Measurements from ENCODE around the gene MASP2.

DNA sequence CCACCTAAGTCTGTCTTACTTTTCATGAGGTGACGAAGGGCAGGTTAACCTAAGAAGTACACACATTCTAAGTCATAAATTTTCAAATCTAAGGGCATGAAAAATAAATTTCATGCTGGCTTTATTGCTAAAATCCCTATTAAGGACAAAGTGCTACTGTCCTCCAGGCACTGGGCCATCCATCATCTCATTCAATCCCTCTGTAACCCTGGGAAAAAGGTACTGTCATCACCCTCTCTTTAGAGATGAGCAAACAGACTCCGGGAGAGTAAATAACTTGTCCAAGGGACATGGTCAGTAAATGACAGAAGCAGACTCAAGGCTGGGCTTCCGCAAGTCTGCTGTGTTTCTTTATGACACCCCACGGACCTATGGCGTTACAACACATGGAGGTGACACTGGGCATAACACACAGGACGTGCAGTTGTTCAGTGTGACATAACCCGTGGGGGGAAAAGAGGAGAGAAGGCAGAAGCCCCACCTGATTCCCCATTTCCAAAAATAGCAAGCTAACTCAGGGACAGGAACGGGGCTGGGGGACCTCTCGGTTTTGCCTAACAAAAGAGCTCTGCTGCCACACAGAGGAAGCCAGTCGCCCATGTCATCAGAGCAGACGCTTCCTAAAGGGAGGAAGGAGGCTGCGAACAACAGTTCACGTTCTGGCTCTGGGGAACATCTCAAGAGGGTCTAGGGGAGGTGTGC is 25.3 kb upstream of the MASP2 start:
- no peak for TF ChIP-seq CEBPB (IDR thresholded peaks at IDR 0.05)
- no peak for TF ChIP-seq NFIC (IDR thresholded peaks at IDR 0.05)
- TF ChIP-seq, protein P1, sequence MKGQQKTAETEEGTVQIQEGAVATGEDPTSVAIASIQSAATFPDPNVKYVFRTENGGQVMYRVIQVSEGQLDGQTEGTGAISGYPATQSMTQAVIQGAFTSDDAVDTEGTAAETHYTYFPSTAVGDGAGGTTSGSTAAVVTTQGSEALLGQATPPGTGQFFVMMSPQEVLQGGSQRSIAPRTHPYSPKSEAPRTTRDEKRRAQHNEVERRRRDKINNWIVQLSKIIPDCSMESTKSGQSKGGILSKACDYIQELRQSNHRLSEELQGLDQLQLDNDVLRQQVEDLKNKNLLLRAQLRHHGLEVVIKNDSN (IDR thresholded peaks at IDR 0.05), result no peak
- no peak for TF ChIP-seq RAD21 (IDR thresholded peaks at IDR 0.05; ENCODE audit: low read depth)
- no peak for TF ChIP-seq FOXM1 (IDR thresholded peaks at IDR 0.05; ENCODE audit: borderline replicate concordance, low read depth)
- no peak for TF ChIP-seq CREB1 (IDR thresholded peaks at IDR 0.05; ENCODE audit: low read depth)
- TF ChIP-seq, protein P2, sequence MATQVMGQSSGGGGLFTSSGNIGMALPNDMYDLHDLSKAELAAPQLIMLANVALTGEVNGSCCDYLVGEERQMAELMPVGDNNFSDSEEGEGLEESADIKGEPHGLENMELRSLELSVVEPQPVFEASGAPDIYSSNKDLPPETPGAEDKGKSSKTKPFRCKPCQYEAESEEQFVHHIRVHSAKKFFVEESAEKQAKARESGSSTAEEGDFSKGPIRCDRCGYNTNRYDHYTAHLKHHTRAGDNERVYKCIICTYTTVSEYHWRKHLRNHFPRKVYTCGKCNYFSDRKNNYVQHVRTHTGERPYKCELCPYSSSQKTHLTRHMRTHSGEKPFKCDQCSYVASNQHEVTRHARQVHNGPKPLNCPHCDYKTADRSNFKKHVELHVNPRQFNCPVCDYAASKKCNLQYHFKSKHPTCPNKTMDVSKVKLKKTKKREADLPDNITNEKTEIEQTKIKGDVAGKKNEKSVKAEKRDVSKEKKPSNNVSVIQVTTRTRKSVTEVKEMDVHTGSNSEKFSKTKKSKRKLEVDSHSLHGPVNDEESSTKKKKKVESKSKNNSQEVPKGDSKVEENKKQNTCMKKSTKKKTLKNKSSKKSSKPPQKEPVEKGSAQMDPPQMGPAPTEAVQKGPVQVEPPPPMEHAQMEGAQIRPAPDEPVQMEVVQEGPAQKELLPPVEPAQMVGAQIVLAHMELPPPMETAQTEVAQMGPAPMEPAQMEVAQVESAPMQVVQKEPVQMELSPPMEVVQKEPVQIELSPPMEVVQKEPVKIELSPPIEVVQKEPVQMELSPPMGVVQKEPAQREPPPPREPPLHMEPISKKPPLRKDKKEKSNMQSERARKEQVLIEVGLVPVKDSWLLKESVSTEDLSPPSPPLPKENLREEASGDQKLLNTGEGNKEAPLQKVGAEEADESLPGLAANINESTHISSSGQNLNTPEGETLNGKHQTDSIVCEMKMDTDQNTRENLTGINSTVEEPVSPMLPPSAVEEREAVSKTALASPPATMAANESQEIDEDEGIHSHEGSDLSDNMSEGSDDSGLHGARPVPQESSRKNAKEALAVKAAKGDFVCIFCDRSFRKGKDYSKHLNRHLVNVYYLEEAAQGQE (IDR thresholded peaks at IDR 0.05; ENCODE audit: low read depth), result no peak
- TF ChIP-seq EP300 (IDR thresholded peaks at IDR 0.05; ENCODE audit: borderline replicate concordance), result no peak
- no peak for TF ChIP-seq TAF1 (IDR thresholded peaks at IDR 0.05; ENCODE audit: low read depth)
- TF ChIP-seq, protein P3, sequence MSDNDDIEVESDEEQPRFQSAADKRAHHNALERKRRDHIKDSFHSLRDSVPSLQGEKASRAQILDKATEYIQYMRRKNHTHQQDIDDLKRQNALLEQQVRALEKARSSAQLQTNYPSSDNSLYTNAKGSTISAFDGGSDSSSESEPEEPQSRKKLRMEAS (IDR thresholded peaks at IDR 0.05), result no peak
- no peak for TF ChIP-seq TCF12 (IDR thresholded peaks at IDR 0.05; ENCODE audit: low read depth)

Measured in Ishikawa (cell line).